ENCODE measurements around the gene GNG7.

GNG7 gene

DNA sequence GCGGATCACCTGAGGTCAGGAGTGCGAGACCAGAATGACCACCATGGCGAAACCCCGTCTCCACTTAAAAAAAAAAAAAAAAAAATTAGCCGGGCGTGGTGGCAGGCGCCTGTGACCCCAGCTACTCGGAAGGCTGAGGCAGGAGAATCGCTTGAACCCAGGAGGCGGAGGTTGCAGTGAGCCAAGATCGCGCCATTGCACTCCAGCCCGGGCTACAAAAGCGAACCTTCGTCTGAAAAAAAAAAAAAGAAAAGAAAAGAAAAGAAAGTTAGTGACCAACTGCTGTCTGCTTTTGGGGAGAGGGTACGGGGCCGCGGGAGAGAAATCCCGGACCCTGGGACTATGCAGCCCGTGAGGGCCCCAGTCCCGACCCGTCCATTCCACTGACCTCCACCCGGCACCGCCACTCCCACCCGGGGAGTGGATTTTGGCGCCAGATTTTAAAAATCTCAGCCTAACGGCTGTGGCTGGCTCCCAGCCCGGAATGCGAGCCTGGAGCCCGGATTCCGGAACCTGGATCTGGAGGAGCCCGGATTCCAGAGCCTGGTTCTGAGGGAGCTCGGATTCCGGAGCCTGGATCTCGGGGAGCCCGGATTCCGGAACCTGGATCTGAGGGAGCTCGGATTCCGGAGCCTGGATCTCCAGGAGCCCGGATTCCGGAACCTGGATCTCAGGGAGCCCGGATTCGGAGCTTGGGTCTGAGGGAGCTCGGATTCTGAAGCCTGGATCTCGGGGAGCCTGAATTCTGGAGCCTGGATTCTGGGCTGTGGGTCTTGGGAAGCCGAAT is 239.7 kb downstream of the GNG7 start:
- DNase-seq (ENCODE audit: low read depth), result peak; percentile 76

DNA sequence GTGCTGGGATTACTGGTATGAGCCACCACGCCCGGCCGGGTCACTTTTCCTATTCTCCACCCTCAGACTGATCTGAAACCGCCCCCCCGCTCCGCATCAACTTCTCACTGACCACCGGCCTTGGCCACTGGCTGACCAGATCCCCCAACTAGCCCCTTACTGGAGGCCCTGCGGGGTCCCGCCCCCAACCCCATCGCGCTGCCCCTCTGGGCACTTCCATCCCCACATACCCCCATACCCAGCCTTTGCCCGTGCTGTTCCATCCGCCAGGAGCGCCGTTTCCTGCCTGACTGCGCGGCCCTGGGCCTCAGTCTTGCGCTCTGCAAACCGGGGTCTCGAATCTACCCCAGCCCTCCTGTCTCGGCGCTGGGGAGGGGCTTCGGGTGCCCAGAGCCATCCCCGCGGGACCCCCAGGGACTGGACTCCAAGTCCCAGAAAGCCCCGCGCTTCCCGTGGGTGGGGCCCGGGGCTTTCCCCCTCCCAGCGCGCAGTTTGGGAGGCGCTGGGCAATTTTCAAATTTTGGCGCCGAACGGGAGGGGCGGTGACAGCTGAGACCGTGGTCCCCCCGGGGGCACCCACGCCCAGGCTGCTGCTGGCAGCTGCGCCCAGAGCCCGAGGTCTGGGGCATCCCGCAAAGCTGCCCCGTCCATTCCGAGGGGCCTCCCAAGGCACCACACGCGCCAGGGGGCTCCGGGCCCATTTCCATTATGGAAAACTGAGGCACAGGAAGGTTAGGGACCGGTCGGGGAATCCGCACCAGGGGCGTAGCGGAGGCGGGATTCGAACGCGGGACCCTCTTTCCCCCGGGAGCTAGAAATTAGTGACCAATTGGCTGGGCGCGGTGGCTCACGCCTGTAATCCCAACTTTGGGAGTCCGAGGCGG is 240.5 kb downstream of the GNG7 start:
- no peak for DNase-seq (ENCODE audit: low read depth)

Measured in HS-5 (cell line).